Measurements from ENCODE around the gene TNRC6A.
"Not testable (repeated sequence)": the region's sequence is repeated elsewhere in the genome, so short reads cannot be mapped to it uniquely, and the experiment has no call there.

The TNRC6A gene

DNA sequence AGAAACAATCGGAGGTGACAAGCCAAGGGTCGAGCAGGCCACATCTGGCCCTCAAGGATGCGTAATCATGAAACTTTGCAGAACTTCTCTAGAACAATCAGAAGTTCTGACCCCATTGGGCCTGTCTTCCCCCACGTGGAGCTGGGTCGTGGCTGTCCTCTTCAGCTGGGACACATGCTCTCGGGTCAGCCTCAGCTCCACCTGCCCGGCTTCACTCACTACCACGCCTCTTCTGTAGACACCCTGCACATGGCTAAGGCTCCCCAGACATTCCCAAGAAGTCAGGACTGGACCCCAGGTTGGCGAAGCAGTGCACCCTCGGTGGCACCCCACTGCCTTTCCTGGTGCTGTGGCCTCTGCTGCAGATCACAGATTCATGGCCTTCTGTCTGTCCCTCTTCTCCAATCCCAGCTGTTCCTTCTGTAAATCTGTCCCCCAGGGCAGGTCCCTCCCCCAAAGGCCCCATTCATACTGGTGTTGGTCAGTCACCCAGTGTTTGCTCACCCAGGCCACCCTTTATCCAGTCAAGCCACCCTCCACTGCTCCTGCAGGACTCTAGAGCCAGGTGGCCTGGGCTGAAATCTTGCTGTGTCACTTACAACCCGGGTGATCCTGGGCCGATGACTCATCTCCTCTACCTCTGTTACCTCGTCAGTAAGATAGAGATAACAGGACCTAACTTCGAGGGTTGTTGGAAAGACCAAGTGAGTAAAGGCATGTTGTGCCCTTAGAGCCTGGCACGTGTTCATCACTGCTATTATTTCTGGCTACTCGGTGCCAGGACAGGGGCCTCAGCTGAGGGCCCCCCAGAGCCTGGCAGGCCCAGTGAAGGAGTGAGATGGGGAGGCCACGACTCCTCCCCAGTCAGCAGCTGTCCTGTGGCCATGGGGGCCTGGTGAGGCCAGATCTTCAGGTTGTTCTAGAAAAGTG lies 114.9 kb downstream of the TNRC6A start:
- ChIA-PET POLR2A (no interaction called here), CTCF (no interaction called here)
- TF ChIP-seq LEF1 (IDR thresholded peaks at IDR 0.05; ENCODE audit: borderline replicate concordance) (no peak), FOXM1 (IDR thresholded peaks at IDR 0.05; ENCODE audit: borderline replicate concordance) (no peak), CTBP1 (IDR thresholded peaks at IDR 0.05; ENCODE audit: borderline replicate concordance) (no peak), TARDBP (IDR thresholded peaks at IDR 0.05) (no peak), ELF4 (IDR thresholded peaks at IDR 0.05) (no peak), HDGF (IDR thresholded peaks at IDR 0.05; ENCODE audit: borderline replicate concordance) (no peak), BHLHE40 (IDR thresholded peaks at IDR 0.05; ENCODE audit: borderline replicate concordance) (no peak), FOXA1 (IDR thresholded peaks at IDR 0.05) (no peak), PKNOX1 (IDR thresholded peaks at IDR 0.05) (no peak), SP1 (IDR thresholded peaks at IDR 0.05) (no peak), L3MBTL2 (conservative IDR thresholded peaks at IDR 0.05) (no peak), SUZ12 (IDR thresholded peaks at IDR 0.05) (no peak), NFRKB (IDR thresholded peaks at IDR 0.05) (no peak), ZNF384 (IDR thresholded peaks at IDR 0.05) (no peak), ARNT (IDR thresholded peaks at IDR 0.05) (no peak)
- DNase-seq (ENCODE audit: extremely low spot score) = no peak

DNA sequence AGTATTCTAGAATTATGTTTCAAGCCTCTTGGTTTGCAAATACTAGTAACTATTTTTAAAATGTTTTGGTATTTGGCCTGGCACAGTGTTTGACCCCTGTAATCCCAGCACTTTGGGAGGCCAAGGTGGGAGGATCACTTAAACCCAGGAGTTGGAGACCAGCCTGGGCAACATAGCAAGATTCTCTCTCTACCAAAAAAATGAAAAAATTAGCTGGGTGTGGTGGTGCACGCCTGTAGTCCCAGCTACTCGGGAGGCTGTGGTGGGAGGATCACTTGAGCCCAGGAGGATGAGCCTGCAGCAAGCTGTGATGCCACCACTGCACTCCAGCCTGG lies 115.5 kb downstream of the TNRC6A start:
- DNase-seq (ENCODE audit: extremely low spot score); POLR2A ChIA-PET; CTCF ChIA-PET: not testable (repeated sequence)

GRCh38 chr16:24845726-24846547 lies 116.5 kb downstream of the TNRC6A start, which contains the start of gene SLC5A11:
Gene SLC5A11, plus strand, starts transcription at chr16:24845963. Its CDS starts 12,681 bp downstream, at chr16:24858644.
- CTCF ChIA-PET = interaction anchor here (0.6 kb wide), 1 partner anchor 357 kb away, joined by 3 read pairs; no protein-coding TSS in a partner anchor
- DNase-seq (ENCODE audit: extremely low spot score) = no peak
- POLR2A ChIA-PET = no interaction called here
- TF ChIP-seq FOXA1 (IDR thresholded peaks at IDR 0.05) (no peak), CTBP1 (IDR thresholded peaks at IDR 0.05; ENCODE audit: borderline replicate concordance) (no peak), BHLHE40 (IDR thresholded peaks at IDR 0.05; ENCODE audit: borderline replicate concordance) (no peak), ZNF384 (IDR thresholded peaks at IDR 0.05) (no peak), ARNT (IDR thresholded peaks at IDR 0.05) (no peak), SUZ12 (IDR thresholded peaks at IDR 0.05) (no peak), FOXM1 (IDR thresholded peaks at IDR 0.05; ENCODE audit: borderline replicate concordance) (no peak), NFRKB (IDR thresholded peaks at IDR 0.05) (no peak), ELF4 (IDR thresholded peaks at IDR 0.05) (no peak), PKNOX1 (IDR thresholded peaks at IDR 0.05) (no peak), HDGF (IDR thresholded peaks at IDR 0.05; ENCODE audit: borderline replicate concordance) (no peak), TARDBP (IDR thresholded peaks at IDR 0.05) (no peak), FOXK2 (IDR thresholded peaks at IDR 0.05) (no peak), SP1 (IDR thresholded peaks at IDR 0.05) (no peak), LEF1 (IDR thresholded peaks at IDR 0.05; ENCODE audit: borderline replicate concordance) (no peak), L3MBTL2 (conservative IDR thresholded peaks at IDR 0.05) (no peak)

- TF ChIP-seq FOXM1 (IDR thresholded peaks at IDR 0.05; ENCODE audit: borderline replicate concordance) = no peak
- TF ChIP-seq NFRKB (IDR thresholded peaks at IDR 0.05) = no peak
- TF ChIP-seq SP1 (IDR thresholded peaks at IDR 0.05) = no peak
- no peak for TF ChIP-seq ZNF384 (IDR thresholded peaks at IDR 0.05)
- no peak for TF ChIP-seq TARDBP (IDR thresholded peaks at IDR 0.05)
- TF ChIP-seq L3MBTL2 (conservative IDR thresholded peaks at IDR 0.05) = no peak
- no peak for TF ChIP-seq FOXA1 (IDR thresholded peaks at IDR 0.05)
- TF ChIP-seq CTBP1 (IDR thresholded peaks at IDR 0.05; ENCODE audit: borderline replicate concordance) = no peak
- TF ChIP-seq PKNOX1 (IDR thresholded peaks at IDR 0.05) = no peak
- no peak for TF ChIP-seq HDGF (IDR thresholded peaks at IDR 0.05; ENCODE audit: borderline replicate concordance)
- no peak for TF ChIP-seq BHLHE40 (IDR thresholded peaks at IDR 0.05; ENCODE audit: borderline replicate concordance)
- no peak for DNase-seq (ENCODE audit: extremely low spot score)
- CTCF ChIA-PET = no interaction called here
- POLR2A ChIA-PET = no interaction called here
These were observed 117.3 kb downstream of the TNRC6A start for GRCh38 chr16:24846548-24847357.

DNA sequence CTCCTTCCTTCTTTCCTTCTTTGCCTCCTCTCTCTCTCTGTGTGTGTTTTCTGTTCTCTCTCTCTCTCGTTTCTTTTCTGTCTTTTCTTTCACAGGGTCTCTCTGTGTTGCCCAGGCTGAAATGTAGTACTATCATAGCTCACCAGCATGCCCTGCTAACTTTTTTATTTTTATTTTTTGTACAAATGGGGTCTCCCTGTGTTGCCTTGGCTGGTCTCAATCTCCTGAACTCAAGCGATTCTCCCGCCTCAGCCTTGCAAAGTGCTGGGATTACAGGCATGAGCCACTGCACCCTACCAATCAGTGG lies 117.9 kb downstream of the TNRC6A start:
- no peak for TF ChIP-seq NFRKB (IDR thresholded peaks at IDR 0.05)
- no peak for TF ChIP-seq FOXA1 (IDR thresholded peaks at IDR 0.05)
- no peak for TF ChIP-seq BHLHE40 (IDR thresholded peaks at IDR 0.05; ENCODE audit: borderline replicate concordance)
- TF ChIP-seq SUZ12 (IDR thresholded peaks at IDR 0.05) = no peak
- no peak for TF ChIP-seq SP1 (IDR thresholded peaks at IDR 0.05)
- no peak for TF ChIP-seq CTBP1 (IDR thresholded peaks at IDR 0.05; ENCODE audit: borderline replicate concordance)
- TF ChIP-seq ELF4 (IDR thresholded peaks at IDR 0.05) = no peak
- no peak for TF ChIP-seq FOXM1 (IDR thresholded peaks at IDR 0.05; ENCODE audit: borderline replicate concordance)
- no peak for TF ChIP-seq L3MBTL2 (conservative IDR thresholded peaks at IDR 0.05)
- no peak for TF ChIP-seq ZNF384 (IDR thresholded peaks at IDR 0.05)
- no peak for TF ChIP-seq PKNOX1 (IDR thresholded peaks at IDR 0.05)
- TF ChIP-seq FOXK2 (IDR thresholded peaks at IDR 0.05) = no peak
- TF ChIP-seq ARNT (IDR thresholded peaks at IDR 0.05) = no peak
- DNase-seq (ENCODE audit: extremely low spot score) = no peak
- POLR2A ChIA-PET = no interaction called here
- CTCF ChIA-PET = no interaction called here
